Naive B cell (primary cell): ENCODE data around the gene EVL. TPM values are rescaled to one million over a fixed set of nuclear protein-coding genes. Genes with fewer than 3 reads are reported as not detected.

Experiments
- ATAC-seq, 2 donors: fragments of 150-1000 bp; cut with Tn5 transposase; 2 replicates each; pipeline ENCODE4 v1.10.0; 2021; ENCODE audit warnings: low read depth in 2 of 2, mild to moderate bottlenecking in 2 of 2, moderate library complexity in 2 of 2
- DNase-seq: peaks from one replicate; pipeline ENCODE4 v3.0.0; 2022
- H3K27ac Mint-ChIP-seq, 6 donors: one replicate each; pipeline ENCODE4 v1.8.0; 2020 to 2022; ENCODE audit warnings: mild to moderate bottlenecking in 6 of 6, mixed read lengths in 6 of 6, moderate library complexity in 5 of 6, inconsistent platforms in 2 of 6
- H3K27me3 Mint-ChIP-seq, 3 donors: one replicate each; pipeline ENCODE4 v1.8.0; 2021 to 2022; ENCODE audit warnings: mixed read lengths in 3 of 3, mild to moderate bottlenecking in 1 of 3
- H3K36me3 Mint-ChIP-seq, 2 donors: one replicate each; pipeline ENCODE4 v1.8.0; 2020 to 2022; ENCODE audit warnings: mixed read lengths in 2 of 2, inconsistent platforms in 1 of 2, mild to moderate bottlenecking in 1 of 2
- H3K4me1 Mint-ChIP-seq, 3 donors: one replicate each; pipeline ENCODE4 v1.8.0; 2020 to 2022; ENCODE audit warnings: mixed read lengths in 3 of 3, inconsistent platforms in 1 of 3, mild to moderate bottlenecking in 1 of 3, moderate library complexity in 1 of 3
- H3K4me3 Mint-ChIP-seq, 8 donors: one replicate each; pipeline ENCODE4 v1.8.0; 2020 to 2022; ENCODE audit warnings: mild to moderate bottlenecking in 8 of 8, mixed read lengths in 8 of 8, moderate library complexity in 8 of 8, inconsistent platforms in 2 of 8
- H3K9me3 Mint-ChIP-seq, 7 donors: one replicate each; pipeline ENCODE4 v1.8.0; 2020 to 2022; ENCODE audit warnings: mixed read lengths in 7 of 7, mild to moderate bottlenecking in 5 of 7, inconsistent platforms in 2 of 7, moderate library complexity in 1 of 7
- polyA plus RNA-seq, 6 donors: library from polyadenylated mRNA; unstranded; fragments of 300-500 nt; fragmentation: Illumina TruSeq; gene quantifications; one replicate each; pipeline ENCODE4 v1.2.3, GENCODE V29; 2021; ENCODE audit warnings: low read depth in 6 of 6

EVL gene
- polyA plus RNA-seq, 6 donors from 2014 or later: 76.5 to 135 (median 89.8) TPM

DNA sequence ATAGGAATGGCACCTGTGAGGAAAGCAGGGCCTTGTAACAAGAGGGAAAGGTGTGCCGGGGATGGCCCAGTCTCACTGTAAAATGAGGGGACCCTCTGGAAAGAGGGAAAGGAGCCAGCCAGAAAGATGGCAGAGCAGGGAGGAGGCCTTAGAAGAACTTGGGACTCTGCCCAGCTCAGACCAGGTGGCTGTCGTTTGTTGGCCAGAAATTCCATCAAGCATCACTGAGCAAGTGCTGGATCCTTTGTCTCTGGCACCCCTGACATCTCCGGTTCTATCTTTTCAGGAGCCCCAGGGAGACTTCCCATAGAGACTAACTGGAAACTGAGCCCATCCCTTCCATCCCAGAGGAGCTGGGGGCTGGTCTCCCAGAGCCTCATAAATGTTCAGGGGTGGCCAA, 50.9 kb downstream of the EVL start:
- no peaks in the 10 kb centered on the region for H3K9me3 Mint-ChIP-seq
- H3K4me3 Mint-ChIP-seq: no peak overlapping the region
- no peak for ATAC-seq
- H3K27ac Mint-ChIP-seq: peak overlapping the region in 2 of 6 donors; percentile 35 to 76
- no peak for DNase-seq
- H3K36me3 Mint-ChIP-seq: peaks cover 8 to 13% of the 10 kb centered on the region in 2 donors
- H3K4me1 Mint-ChIP-seq: peaks cover 43 to 52% (median 45%) of the 10 kb centered on the region in 3 donors
- no peaks in the 10 kb centered on the region for H3K27me3 Mint-ChIP-seq

DNA sequence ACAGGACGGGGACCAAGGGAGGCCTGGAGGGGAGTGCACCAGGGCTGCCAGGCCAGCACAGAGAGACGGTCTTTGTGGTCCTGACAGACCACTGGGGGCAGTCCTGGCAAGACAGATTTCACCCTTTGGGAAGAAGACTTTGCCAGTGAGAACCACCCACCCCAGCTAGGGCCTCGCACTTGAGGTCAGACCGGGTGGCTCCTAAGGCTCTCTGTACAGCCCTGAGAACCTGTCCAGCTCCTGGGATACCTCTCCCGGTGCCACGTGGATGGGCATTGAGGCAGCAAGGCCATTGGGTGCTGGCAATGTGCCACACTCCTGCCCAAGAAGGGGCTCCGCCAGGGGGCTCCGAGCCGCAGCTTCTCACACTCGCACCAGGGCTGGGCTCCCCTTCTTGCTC, 51.8 kb downstream of the EVL start:
- H3K4me3 Mint-ChIP-seq: no peak overlapping the region
- peak overlapping the region in 4 of 6 donors; percentile 35 to 86 (median 73) for H3K27ac Mint-ChIP-seq
- DNase-seq (no peak), ATAC-seq (no peak)
- no peaks in the 10 kb centered on the region for H3K9me3 Mint-ChIP-seq
- no peaks in the 10 kb centered on the region for H3K27me3 Mint-ChIP-seq
- H3K4me1 Mint-ChIP-seq: peaks cover 43 to 52% (median 45%) of the 10 kb centered on the region in 3 donors
- peaks cover 8 to 13% of the 10 kb centered on the region in 2 donors for H3K36me3 Mint-ChIP-seq

DNA sequence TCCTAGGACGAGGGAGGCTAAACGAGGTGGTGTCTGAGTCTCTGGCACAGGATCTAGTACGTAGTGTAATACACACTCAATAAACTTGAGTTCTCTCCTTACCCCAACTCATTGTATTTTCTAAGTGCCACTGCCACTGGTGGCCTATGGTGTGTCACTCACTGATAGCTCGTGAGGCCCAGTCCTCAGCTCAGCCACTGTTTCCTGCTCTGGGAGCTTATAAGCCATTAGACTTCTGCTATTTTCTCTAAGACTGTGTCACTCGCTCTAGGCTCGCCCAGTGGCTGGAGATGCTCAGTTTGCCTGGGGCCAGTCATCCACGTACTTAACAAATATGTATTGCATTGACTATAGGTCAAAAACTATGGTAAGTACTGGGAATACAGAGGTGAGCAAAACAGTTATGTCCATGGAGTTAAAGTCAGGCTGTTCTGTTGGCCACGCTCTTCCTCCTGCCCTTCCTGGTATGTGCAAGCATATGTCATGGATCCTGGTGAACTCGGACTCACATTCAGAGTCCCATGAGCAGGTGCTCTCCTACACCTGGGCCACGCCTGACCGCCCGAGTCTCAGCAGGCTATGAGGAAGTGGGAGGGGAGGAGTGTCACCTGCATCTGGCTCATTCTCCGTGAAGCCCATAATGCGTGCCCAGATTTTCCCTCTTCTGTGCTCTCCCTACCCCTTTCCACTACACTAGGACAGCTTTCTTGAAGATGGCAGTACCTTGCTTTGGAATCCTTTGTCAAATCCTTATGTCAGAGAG, 52.6 kb downstream of the EVL start:
- H3K9me3 Mint-ChIP-seq: no peaks in the 10 kb centered on the region
- H3K36me3 Mint-ChIP-seq: peaks cover 4 to 6% of the 10 kb centered on the region in 2 donors
- peak; percentile 59 to 61 for ATAC-seq

DNA sequence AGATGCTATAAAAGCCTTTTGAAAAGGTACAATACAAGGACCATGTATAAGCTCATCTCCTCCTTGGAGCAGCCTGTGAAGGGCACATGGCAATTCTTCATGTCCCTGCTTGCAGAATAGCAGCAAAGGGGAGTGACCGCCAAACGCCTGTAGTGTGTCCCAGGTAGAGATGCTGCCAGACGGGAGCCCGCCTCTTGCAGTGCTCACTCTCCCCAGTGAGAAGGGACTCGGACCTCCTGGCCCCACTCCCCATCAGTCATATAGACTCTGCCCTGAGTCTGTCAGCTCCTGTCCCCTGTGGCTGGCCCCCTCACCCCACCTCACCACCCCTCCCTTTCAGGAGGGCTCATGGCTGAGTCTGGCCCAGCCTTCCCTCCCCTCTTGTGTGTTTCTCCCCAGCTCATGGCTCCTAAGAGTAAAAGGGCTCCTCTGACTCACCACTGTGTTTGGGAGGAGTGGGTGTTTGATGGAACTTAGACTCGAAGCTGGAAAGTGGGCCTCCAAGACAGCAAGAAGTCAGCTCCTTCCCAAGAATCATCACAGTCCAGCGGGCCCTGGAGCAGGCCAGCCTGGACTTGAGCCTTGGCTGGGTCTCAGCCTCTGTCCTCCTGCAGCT, 53.3 kb downstream of the EVL start:
- DNase-seq (no peak), ATAC-seq (no peak)
- no peaks in the 10 kb centered on the region for H3K9me3 Mint-ChIP-seq
- no peaks in the 10 kb centered on the region for H3K27me3 Mint-ChIP-seq
- H3K4me3 Mint-ChIP-seq: peak overlapping the region in 1 of 8 donors; percentile 79
- H3K36me3 Mint-ChIP-seq: peaks cover 0 to 4% of the 10 kb centered on the region in 2 donors
- peaks cover 33 to 43% (median 41%) of the 10 kb centered on the region in 3 donors for H3K4me1 Mint-ChIP-seq
- peak overlapping the region; percentile 53 to 91 (median 74) for H3K27ac Mint-ChIP-seq

More for the DNA sequence above, 52.6 kb downstream of the EVL start:
- H3K27me3 Mint-ChIP-seq: no peaks in the 10 kb centered on the region
- peak overlapping the region in 2 of 8 donors; percentile 26 to 79 for H3K4me3 Mint-ChIP-seq
- H3K27ac Mint-ChIP-seq: peak overlapping the region; percentile 2 to 91 (median 78)
- DNase-seq: no peak
- peaks cover 36 to 45% (median 45%) of the 10 kb centered on the region in 3 donors for H3K4me1 Mint-ChIP-seq

DNA sequence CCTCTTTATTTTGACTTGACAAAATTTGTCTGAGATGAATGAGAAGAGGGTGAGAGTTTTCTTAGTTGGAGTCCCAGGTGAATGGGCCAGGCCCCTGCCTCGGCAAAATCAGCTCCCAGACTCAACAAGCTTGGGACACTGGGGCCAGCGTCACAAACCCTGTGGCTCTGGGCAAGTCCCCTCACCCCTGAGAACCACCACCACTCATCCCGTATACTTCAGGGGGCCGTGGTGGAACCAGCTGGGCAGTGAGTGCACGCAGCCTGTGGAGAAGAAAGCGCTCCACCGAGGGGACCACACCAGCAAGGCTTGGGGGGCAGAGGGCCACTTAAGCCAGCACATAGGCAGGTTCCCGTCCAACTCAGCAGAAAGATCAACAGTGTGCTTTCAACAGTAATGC, 54.0 kb downstream of the EVL start:
- H3K4me1 Mint-ChIP-seq: peaks cover 28 to 40% (median 37%) of the 10 kb centered on the region in 3 donors
- no peaks in the 10 kb centered on the region for H3K9me3 Mint-ChIP-seq
- peak overlapping the region in 3 of 6 donors; percentile 18 to 76 (median 67) for H3K27ac Mint-ChIP-seq
- peaks cover 0 to 4% of the 10 kb centered on the region in 2 donors for H3K36me3 Mint-ChIP-seq
- DNase-seq (no peak), ATAC-seq (no peak)
- H3K4me3 Mint-ChIP-seq: peak overlapping the region in 1 of 8 donors; percentile 30
- H3K27me3 Mint-ChIP-seq: no peaks in the 10 kb centered on the region

DNA sequence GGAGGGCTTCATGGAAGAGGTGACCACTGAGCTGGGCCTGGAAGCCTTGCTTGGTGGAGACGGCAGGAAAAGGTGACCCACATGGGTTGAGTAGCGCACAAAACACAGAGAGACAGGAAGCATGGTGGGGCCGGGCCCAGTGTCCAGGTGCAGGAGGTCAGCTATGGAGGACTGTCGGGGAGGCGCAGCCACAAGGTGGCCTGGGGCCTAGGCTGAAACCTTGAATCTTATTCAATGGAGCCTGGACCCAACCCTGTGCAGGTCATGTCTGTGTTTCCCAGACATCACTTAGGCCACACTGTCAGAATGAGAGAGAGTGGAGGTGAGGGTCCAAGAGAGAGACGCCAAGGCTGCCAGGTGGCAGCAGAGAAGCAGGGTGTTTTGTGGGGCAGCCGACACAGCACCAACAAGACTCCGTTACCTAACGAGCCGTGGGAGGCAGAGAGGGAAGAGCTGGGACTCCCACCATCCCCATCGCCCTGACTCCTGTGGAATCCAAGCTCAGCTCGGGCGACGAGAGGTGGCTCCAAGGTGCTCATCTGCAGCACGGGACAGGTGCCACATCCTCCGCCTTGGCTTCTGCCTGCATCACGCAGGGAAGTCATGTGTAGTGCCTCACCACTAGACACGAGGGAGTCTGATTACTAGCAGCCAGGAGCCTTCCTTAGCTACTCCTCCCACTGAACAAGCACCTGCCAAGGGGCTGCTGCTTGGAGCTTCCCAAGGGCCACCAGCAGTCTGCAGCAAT, 55.5 kb downstream of the EVL start:
- Mint-ChIP-seq H3K9me3 (no peaks in the 10 kb centered on the region), H3K4me3 (no peak overlapping the region), H3K36me3 (peaks cover 8 to 9% of the 10 kb centered on the region in 2 donors), H3K27me3 (no peaks in the 10 kb centered on the region), H3K4me1 (peaks cover 33 to 38% (median 38%) of the 10 kb centered on the region in 3 donors), H3K27ac (peak overlapping the region in 4 of 6 donors; percentile 1 to 73 (median 56))
- DNase-seq: no peak
- no peak for ATAC-seq

DNA sequence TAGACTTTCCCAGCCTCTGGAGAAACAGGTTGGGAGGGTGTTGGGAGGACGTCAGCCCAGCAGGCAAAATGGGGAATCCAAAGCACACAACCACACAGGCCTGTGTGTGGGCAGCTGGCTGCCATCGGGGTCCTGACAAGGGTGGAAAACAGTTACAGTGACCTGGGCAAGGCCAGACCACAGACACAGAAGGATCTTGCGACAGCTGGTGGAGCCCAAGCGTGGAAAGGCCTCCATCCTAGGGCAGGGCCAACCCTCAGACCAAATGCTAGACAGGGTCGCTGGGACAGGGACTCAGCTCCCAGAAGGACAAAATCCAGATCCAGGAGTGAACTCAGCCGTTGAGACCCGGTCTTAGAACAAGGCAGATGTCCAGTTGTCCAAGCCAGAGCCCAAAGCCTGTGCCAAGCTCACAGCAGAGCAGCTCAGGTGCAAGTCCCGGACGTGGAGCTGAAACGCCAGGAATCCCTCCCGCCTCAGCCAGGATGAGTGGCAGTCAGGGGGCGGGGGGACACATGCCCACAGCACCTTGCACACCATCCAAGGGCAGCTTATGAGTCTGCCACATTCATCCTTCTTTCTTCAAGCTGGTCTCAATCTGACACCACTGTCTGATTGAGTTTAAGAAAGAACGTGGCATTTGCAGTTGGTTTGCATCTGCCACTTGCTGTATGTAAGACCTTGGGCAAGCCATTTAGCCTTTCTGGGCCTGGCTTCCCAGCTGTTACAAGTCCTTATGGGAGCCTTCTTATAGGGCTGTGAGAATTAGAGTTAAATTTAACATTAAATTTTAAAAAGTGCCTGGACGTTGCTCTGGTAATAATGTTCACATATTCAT, 56.6 kb downstream of the EVL start:
- Mint-ChIP-seq H3K36me3 (peaks cover 8 to 9% of the 10 kb centered on the region in 2 donors), H3K4me3 (no peak overlapping the region), H3K9me3 (no peaks in the 10 kb centered on the region), H3K27ac (peak overlapping the region in 2 of 6 donors; percentile 42 to 60), H3K27me3 (no peaks in the 10 kb centered on the region), H3K4me1 (peaks cover 26 to 29% (median 28%) of the 10 kb centered on the region in 3 donors)
- DNase-seq (no peak), ATAC-seq (no peak)

DNA sequence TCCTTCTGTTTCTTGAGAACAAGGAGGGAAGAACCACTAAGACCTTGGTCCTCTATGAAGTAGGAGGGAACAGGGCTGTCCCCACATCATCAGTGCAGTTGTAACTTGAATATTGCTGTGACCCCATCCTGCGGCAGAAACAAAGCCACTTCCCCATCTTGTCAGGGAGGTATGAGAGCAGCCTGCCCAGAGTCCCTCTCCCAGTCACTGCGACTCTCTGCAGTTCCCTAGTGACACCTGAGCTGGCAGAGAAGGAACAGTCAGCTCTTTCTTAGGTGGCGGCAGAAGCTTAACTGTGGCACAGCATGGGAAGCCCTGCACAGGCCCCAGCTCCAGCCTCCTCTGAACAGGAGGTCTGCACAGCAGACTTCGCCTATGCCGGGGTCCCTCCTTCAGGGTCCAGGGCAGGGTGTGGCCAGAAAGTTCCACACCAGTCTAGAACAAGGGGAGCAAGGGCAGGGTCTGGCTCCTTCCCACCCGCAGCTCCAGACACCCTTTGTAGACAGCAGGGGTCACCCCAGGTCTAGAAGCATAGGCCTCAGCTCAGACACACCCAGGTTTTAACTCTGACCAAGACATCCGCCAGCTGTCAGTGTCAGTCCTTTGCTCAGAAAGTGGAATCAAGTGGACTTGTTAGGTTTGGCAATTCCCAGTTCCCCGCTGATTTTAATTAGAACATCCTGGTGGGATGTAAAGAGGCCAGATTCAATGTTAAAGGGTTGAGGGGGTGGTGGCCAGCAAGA, 57.4 kb downstream of the EVL start:
- Mint-ChIP-seq H3K4me3 (no peak overlapping the region), H3K27me3 (no peaks in the 10 kb centered on the region), H3K27ac (peak overlapping the region in 2 of 6 donors; percentile 76 to 79), H3K36me3 (peaks cover 8 to 14% of the 10 kb centered on the region in 2 donors), H3K9me3 (no peaks in the 10 kb centered on the region), H3K4me1 (peaks cover 20 to 23% (median 23%) of the 10 kb centered on the region in 3 donors)
- ATAC-seq (no peak), DNase-seq (no peak)

- H3K4me3 Mint-ChIP-seq: no peak overlapping the region
- peak overlapping the region in 1 of 6 donors; percentile 79 for H3K27ac Mint-ChIP-seq
- H3K4me1 Mint-ChIP-seq: peaks cover 11 to 14% (median 13%) of the 10 kb centered on the region in 3 donors
- ATAC-seq: no peak
- no peak for DNase-seq
- H3K9me3 Mint-ChIP-seq: no peaks in the 10 kb centered on the region
- H3K27me3 Mint-ChIP-seq: no peaks in the 10 kb centered on the region
- peaks cover 8 to 16% of the 10 kb centered on the region in 2 donors for H3K36me3 Mint-ChIP-seq
Observed at GRCh38 chr14:100123618-100124017, 58.4 kb downstream of the EVL start.

DNA sequence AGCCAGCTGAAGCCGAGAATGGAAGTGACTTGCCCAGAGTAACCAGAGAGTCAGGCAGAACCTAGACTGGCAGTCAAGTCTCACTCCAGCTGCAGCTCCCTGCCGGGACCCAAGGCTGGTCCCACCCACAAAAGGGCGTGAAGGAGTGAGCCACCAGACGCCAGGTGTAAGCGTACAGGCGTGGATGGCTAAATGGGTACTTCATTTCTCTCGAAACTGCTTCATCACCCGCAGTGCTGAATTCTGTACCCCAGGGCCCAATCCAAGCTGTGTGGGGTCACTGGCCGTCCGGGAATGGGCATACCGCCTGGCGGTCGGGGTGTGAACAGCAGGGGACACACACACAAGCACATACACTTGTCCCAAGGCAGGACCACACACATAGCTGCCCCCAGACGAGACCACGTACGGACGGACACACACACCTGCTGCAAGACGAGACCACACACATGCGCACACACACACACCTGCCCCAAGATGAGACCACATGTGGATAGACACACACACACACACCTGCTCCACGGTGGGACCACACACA, 59.4 kb downstream of the EVL start:
- Mint-ChIP-seq H3K4me1 (peaks cover 5 to 14% (median 6%) of the 10 kb centered on the region in 3 donors), H3K4me3 (no peak overlapping the region), H3K36me3 (peaks cover 8 to 16% of the 10 kb centered on the region in 2 donors), H3K27me3 (no peaks in the 10 kb centered on the region), H3K27ac (peak overlapping the region in 4 of 6 donors; percentile 2 to 92 (median 58)), H3K9me3 (no peaks in the 10 kb centered on the region)
- ATAC-seq: no peak
- no peak for DNase-seq

- peak overlapping the region in 1 of 6 donors; percentile 56 for H3K27ac Mint-ChIP-seq
- no peak overlapping the region for H3K4me3 Mint-ChIP-seq
- H3K4me1 Mint-ChIP-seq: peaks cover 5 to 8% (median 6%) of the 10 kb centered on the region in 3 donors
- H3K9me3 Mint-ChIP-seq: no peaks in the 10 kb centered on the region
- no peak for ATAC-seq
- H3K36me3 Mint-ChIP-seq: peaks cover 4 to 26% of the 10 kb centered on the region in 2 donors
- H3K27me3 Mint-ChIP-seq: no peaks in the 10 kb centered on the region
- no peak for DNase-seq
Observed at GRCh38 chr14:100126401-100126800, 61.2 kb downstream of the EVL start.
